HCT116 (cell line): ENCODE measurements around the gene DOCK9.

Source experiments
- EGR1 ChIP-seq: IDR thresholded peaks from 2 replicates; pipeline ENCODE4 v1.6.1; 2012; ENCODE audit warnings: low read depth
- EZH2 ChIP-seq: fragments of 200-600 bp; sonication (generic); IDR thresholded peaks from 2 replicates; pipeline ENCODE4 v1.6.1; 2017; ENCODE audit warnings: antibody characterized with exemption, mixed run types
- JUND ChIP-seq: IDR thresholded peaks from 2 replicates; pipeline ENCODE4 v1.6.1; 2012
- POLR2A ChIP-seq: IDR thresholded peaks from 2 replicates; pipeline ENCODE4 v1.7.0; 2011; ENCODE audit warnings: borderline replicate concordance; ENCODE audit not compliant: insufficient read depth, insufficient read length; ENCODE audit errors: extremely low read depth
- POLR2AphosphoS5 ChIP-seq: IDR thresholded peaks from 2 replicates; pipeline ENCODE4 v1.6.1; 2011; ENCODE audit warnings: mild to moderate bottlenecking, low read depth, low read length, moderate library complexity
- RAD21 ChIP-seq: IDR thresholded peaks from 2 replicates; pipeline ENCODE4 v1.6.1; 2012; ENCODE audit warnings: low read depth, mild to moderate bottlenecking
- TCF7L2 ChIP-seq: IDR thresholded peaks from 2 replicates; pipeline ENCODE4 v1.7.0; 2011; ENCODE audit warnings: borderline replicate concordance, inconsistent platforms; ENCODE audit not compliant: insufficient read depth, insufficient read length; ENCODE audit errors: extremely low read depth
- YY1 ChIP-seq: IDR thresholded peaks from 2 replicates; pipeline ENCODE4 v1.6.1; 2011; ENCODE audit warnings: low read length, low read depth, moderate library complexity, mild to moderate bottlenecking; ENCODE audit not compliant: insufficient replicate concordance; ENCODE audit errors: extremely low read depth
- ZBTB33 ChIP-seq: IDR thresholded peaks from 2 replicates; pipeline ENCODE4 v1.6.1; 2011; ENCODE audit warnings: mild to moderate bottlenecking, low read length, moderate library complexity; ENCODE audit not compliant: insufficient replicate concordance; ENCODE audit errors: extremely low read depth
- ZNF274 ChIP-seq: fragments of 200-500 bp; sonication (Bioruptor generic); IDR thresholded peaks from 2 replicates; pipeline ENCODE4 v1.6.1; 2014; ENCODE audit warnings: mild to moderate bottlenecking, low read depth, low read length, inconsistent platforms
- TF ChIP-seq, protein P1 (sequence below), 3 experiments: fragments of 200-600 bp in 1 of 3; sonication (generic) in 1 of 3; IDR thresholded peaks in 2 of 3; conservative IDR thresholded peaks in 1 of 3; 2 replicates each; pipeline ENCODE4 v1.5.1; 2012 to 2017; ENCODE audit warnings: low read depth in 2 of 3, low read length in 2 of 3, antibody characterized with exemption in 1 of 3, borderline replicate concordance in 1 of 3, control low read depth in 1 of 3, mild to moderate bottlenecking in 1 of 3, mixed read lengths in 1 of 3, mixed run types in 1 of 3, moderate library complexity in 1 of 3; ENCODE audit not compliant: insufficient read depth in 1 of 3
- TF ChIP-seq, protein P2 (sequence below): IDR thresholded peaks from 2 replicates; pipeline ENCODE4 v1.6.1; 2012; ENCODE audit warnings: low read depth

DNA sequence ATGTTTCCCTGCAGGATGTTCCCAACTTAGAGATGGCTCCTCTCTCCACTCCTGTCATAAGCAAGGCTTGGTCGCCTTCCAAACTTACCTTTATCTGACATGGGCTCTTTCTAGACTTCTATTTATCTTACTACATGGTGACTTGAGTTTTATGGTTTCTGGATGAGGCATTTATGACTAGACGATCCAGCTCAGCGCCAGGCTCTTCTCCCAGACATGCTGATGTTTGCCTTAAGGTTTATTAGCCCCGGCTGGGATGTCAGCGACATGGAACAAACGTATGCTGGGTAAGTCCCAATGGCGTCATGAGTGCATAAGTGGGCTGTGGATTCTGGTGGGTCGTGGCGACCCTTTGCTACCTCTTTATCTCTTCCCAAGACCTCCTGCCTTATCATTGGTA, 185.5 kb downstream of the DOCK9 start:
- no peak for TF ChIP-seq RAD21
- TF ChIP-seq, protein P1, sequence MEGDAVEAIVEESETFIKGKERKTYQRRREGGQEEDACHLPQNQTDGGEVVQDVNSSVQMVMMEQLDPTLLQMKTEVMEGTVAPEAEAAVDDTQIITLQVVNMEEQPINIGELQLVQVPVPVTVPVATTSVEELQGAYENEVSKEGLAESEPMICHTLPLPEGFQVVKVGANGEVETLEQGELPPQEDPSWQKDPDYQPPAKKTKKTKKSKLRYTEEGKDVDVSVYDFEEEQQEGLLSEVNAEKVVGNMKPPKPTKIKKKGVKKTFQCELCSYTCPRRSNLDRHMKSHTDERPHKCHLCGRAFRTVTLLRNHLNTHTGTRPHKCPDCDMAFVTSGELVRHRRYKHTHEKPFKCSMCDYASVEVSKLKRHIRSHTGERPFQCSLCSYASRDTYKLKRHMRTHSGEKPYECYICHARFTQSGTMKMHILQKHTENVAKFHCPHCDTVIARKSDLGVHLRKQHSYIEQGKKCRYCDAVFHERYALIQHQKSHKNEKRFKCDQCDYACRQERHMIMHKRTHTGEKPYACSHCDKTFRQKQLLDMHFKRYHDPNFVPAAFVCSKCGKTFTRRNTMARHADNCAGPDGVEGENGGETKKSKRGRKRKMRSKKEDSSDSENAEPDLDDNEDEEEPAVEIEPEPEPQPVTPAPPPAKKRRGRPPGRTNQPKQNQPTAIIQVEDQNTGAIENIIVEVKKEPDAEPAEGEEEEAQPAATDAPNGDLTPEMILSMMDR (IDR thresholded peaks at IDR 0.05 in 2 of 3, conservative IDR thresholded peaks at IDR 0.05 in 1 of 3; ENCODE audit: borderline replicate concordance in 1 of 3, insufficient read depth in 1 of 3, low read depth in 2 of 3, low read length in 2 of 3): no peak
- TF ChIP-seq TCF7L2: no peak
- no peak for TF ChIP-seq JUND
- no peak for TF ChIP-seq EZH2
- TF ChIP-seq, protein P2, sequence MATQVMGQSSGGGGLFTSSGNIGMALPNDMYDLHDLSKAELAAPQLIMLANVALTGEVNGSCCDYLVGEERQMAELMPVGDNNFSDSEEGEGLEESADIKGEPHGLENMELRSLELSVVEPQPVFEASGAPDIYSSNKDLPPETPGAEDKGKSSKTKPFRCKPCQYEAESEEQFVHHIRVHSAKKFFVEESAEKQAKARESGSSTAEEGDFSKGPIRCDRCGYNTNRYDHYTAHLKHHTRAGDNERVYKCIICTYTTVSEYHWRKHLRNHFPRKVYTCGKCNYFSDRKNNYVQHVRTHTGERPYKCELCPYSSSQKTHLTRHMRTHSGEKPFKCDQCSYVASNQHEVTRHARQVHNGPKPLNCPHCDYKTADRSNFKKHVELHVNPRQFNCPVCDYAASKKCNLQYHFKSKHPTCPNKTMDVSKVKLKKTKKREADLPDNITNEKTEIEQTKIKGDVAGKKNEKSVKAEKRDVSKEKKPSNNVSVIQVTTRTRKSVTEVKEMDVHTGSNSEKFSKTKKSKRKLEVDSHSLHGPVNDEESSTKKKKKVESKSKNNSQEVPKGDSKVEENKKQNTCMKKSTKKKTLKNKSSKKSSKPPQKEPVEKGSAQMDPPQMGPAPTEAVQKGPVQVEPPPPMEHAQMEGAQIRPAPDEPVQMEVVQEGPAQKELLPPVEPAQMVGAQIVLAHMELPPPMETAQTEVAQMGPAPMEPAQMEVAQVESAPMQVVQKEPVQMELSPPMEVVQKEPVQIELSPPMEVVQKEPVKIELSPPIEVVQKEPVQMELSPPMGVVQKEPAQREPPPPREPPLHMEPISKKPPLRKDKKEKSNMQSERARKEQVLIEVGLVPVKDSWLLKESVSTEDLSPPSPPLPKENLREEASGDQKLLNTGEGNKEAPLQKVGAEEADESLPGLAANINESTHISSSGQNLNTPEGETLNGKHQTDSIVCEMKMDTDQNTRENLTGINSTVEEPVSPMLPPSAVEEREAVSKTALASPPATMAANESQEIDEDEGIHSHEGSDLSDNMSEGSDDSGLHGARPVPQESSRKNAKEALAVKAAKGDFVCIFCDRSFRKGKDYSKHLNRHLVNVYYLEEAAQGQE: no peak
- no peak for TF ChIP-seq POLR2A
- no peak for TF ChIP-seq YY1
- TF ChIP-seq EGR1: no peak
- no peak for TF ChIP-seq POLR2AphosphoS5
- no peak for TF ChIP-seq ZNF274
- no peak for TF ChIP-seq ZBTB33
